Right lobe of liver (tissue), 6 donors: ENCODE measurements around the gene DCUN1D3. TPM values are rescaled to one million over a fixed set of nuclear protein-coding genes. Genes with fewer than 3 reads are reported as not detected.

ENCODE experiments used
- ATAC-seq, 4 donors: fragments of 200-7000 bp; cut with Tn5 transposase; one replicate each; pipeline ENCODE4 v1.9.1; 2020; ENCODE audit warnings: mild to moderate bottlenecking in 4 of 4, moderate library complexity in 4 of 4
- DNase-seq, 3 donors: peaks; one replicate each; pipeline ENCODE4 v3.0.0-alpha.2; 2020
- H3K27ac ChIP-seq, 3 donors: fragments of 200-600 bp; one replicate each; pipeline ENCODE4 v1.8.0; 2022
- H3K27me3 ChIP-seq, 2 donors: fragments of 200-600 bp; one replicate each; pipeline ENCODE4 v1.8.0; 2022
- H3K36me3 ChIP-seq, 4 donors: fragments of 200-600 bp; sonication (generic) in 1 of 4; one replicate each; pipeline versions ENCODE4 v1.5.1 to v1.8.0; 2017 to 2022; ENCODE audit warnings: control low read depth in 1 of 4
- H3K4me1 ChIP-seq, 4 donors: fragments of 200-600 bp; sonication (generic) in 1 of 4; one replicate each; pipeline versions ENCODE4 v1.5.1 to v1.8.0; 2017 to 2022; ENCODE audit warnings: control low read depth in 1 of 4
- H3K4me3 ChIP-seq, 3 donors: fragments of 200-600 bp; one replicate each; pipeline ENCODE4 v1.8.0; 2022
- H3K9me3 ChIP-seq, 4 donors: fragments of 200-600 bp; sonication (generic) in 1 of 4; one replicate each; pipeline versions ENCODE4 v1.5.1 to v1.8.0; 2017 to 2022; ENCODE audit warnings: control low read depth in 1 of 4
- POLR2A ChIP-seq: fragments of 450-650 bp; IDR thresholded peaks from one replicate; pipeline ENCODE4 v1.6.1; 2017; ENCODE audit warnings: antibody characterized with exemption, mild to moderate bottlenecking
- whole genome bisulfite sequencing: methylation state at CpG from one replicate; pipeline ENCODE4 v1.1.6; 2018; ENCODE audit warnings: low coverage, low lambda C conversion rate; ENCODE audit not compliant: insufficient coverage; ENCODE audit errors: missing lambda C conversion rate; 5-methylcytosine and 5-hydroxymethylcytosine counted together
- intact Hi-C, 2 donors: fragments of 100-400 bp; cut with DNase I; formaldehyde crosslinking; loops; one replicate each; pipeline versions ENCODE4 v1.11.2 to v1.14.1; 2022
- total RNA-seq, 6 experiments: library from RNA; depleted of rRNA in 2 of 6; stranded (reverse); fragments of >200 nt in 2 of 6; fragmentation: NEBNext Ultra II Directional in 3 of 6; extraction: Animal tissue kit (Norgen Biotek cat#: 25700) in 3 of 6; gene quantifications; one replicate each; pipeline versions ENCODE4 v1.1.0 to v1.2.4, GENCODE V29; 2016 to 2023
- TF ChIP-seq, protein P1 (sequence below), 4 donors: fragments of 200-600 bp in 3 of 4; fragments of 450-650 bp in 1 of 4; IDR thresholded peaks; one replicate each; pipeline versions ENCODE4 v1.5.1 to v1.8.0; 2016 to 2022; ENCODE audit warnings: antibody characterized with exemption in 4 of 4, mild to moderate bottlenecking in 2 of 4
- donor health status: DM: no; HTN: yes; CAD: no.
- donor health status: DM: no; HTN: no; CAD: no.
- donor health status: DM: no; HTN: no; CAD: no.
- donor health status: DM: no; HTN: yes; CAD: no.
- donor health status: DM: no; HTN: yes; CAD: no.

Gene DCUN1D3
- total RNA-seq, 6 experiments from 2014 or later = 10.3 to 15.1 (median 13.8) TPM

DNA sequence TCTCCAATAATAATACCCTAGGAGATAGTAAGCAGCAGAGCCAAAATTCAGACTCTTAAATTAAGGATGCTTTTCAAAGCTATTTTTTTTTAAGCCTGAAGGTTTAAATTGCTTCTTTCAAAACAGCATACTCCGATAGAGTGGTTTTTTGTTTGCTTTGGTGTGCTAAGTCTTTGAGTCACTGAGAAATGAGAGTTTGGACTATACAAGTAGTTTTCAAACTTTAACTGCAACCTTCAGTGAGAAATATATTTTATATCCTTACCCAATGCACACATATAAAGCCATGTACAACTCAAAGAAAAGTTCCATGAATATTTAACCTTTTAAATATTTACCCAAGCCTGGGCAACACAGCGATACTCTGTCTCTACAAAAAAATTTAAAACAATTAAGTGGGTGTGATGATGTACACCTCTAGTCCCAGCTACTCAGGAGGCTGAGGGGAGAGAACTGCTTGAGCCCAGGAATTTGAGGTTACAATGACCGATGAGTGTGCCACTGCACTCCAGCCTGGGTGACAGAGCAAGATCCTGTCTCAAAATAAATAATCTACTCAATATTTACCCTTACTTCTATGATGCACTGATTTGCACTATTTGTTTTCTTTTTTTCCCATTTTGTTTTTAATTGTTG, 19.2 kb downstream of the DCUN1D3 start:
- no peaks in the 10 kb centered on the region for H3K27me3 ChIP-seq
- DNase-seq (no peak), ATAC-seq (peak; percentile 9 to 33 (median 18))
- peak overlapping the region; percentile 24 to 79 (median 74) for H3K27ac ChIP-seq
- H3K4me1 ChIP-seq = peaks cover 0 to 74% (median 27%) of the 10 kb centered on the region in 4 donors
- no peaks in the 10 kb centered on the region for H3K36me3 ChIP-seq
- no peak overlapping the region for H3K4me3 ChIP-seq
- TF ChIP-seq, protein P1, sequence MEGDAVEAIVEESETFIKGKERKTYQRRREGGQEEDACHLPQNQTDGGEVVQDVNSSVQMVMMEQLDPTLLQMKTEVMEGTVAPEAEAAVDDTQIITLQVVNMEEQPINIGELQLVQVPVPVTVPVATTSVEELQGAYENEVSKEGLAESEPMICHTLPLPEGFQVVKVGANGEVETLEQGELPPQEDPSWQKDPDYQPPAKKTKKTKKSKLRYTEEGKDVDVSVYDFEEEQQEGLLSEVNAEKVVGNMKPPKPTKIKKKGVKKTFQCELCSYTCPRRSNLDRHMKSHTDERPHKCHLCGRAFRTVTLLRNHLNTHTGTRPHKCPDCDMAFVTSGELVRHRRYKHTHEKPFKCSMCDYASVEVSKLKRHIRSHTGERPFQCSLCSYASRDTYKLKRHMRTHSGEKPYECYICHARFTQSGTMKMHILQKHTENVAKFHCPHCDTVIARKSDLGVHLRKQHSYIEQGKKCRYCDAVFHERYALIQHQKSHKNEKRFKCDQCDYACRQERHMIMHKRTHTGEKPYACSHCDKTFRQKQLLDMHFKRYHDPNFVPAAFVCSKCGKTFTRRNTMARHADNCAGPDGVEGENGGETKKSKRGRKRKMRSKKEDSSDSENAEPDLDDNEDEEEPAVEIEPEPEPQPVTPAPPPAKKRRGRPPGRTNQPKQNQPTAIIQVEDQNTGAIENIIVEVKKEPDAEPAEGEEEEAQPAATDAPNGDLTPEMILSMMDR (IDR thresholded peaks at IDR 0.05) = no peak
- TF ChIP-seq POLR2A = no peak
- no peaks in the 10 kb centered on the region for H3K9me3 ChIP-seq
- intact Hi-C loops = no loop called here
- WGBS = 35% methylated on average over 3 of the region's 3 CpGs

DNA sequence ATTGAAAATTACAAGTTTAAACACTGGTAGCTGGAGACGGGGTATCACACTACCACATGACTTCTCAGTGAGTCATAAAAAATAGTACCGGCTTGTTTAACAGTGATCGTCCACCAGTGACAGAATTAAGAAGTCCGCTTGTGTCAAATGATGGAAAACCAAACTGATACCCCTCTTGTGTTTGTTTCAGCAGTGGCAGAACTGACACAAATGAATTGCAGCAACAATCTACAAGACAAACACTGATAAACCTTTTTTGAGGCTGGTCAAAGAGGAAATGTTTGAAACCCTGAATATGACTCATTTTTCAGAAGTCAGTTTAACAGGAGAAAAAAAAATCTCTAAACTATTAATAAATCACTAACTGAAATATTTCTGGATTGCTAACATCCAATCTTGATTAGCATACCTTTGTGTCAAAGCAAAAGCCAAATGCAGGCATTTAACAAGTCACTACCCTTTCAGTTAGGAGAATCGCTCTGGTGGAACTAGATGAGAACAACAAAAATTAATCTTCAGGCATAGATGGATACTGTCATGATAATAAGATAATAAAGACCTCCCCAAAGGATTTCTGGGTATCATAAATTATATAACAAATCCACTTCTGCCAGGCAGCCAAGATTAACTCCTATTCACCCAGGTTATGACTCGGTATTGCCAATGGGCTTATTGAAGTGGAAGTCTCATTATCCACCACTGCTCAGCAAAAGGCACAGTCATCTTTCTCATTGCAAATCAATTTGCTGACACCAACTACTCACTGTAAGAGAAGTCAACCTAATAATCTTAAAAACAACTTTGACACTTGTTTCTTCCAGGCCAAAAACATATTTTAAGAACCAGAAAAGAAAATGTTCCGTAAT, 20.8 kb downstream of the DCUN1D3 start:
- H3K36me3 ChIP-seq = no peaks in the 10 kb centered on the region
- no peaks in the 10 kb centered on the region for H3K9me3 ChIP-seq
- ATAC-seq (peak in 2 of 4 donors; percentile 5 to 44), DNase-seq (no peak)
- intact Hi-C loops = no loop called here
- WGBS = 29% methylated on average over 7 of the region's 7 CpGs
- peaks cover 0 to 63% (median 22%) of the 10 kb centered on the region in 4 donors for H3K4me1 ChIP-seq
- no peak overlapping the region for H3K4me3 ChIP-seq
- TF ChIP-seq, protein P1 (IDR thresholded peaks at IDR 0.05) = no peak
- TF ChIP-seq POLR2A = no peak
- peak overlapping the region in 2 of 3 donors; percentile 56 for H3K27ac ChIP-seq
- no peaks in the 10 kb centered on the region for H3K27me3 ChIP-seq

DNA sequence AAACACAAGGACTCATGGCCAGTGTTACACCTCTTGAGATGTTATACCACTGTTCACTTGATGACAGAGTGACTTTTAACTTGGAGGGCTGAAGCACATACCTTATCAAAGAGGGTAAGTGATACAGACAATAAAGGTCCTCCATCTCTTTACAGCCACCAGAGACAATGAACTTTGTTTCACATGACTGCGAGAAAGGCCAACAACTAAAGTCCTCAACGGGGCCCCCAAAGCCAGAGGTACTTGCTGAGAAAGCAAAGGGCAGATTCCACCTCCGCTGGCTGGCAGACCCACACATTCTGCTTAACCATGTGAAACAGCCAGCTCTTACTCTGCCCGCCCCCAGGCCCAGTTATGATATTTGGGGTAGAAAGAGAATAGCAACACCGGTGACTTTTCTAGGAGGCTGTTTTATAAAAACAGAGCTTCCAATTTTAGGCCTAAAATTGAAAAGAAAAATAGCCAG, 21.4 kb downstream of the DCUN1D3 start:
- H3K27ac ChIP-seq = peak overlapping the region in 2 of 3 donors; percentile 56
- H3K36me3 ChIP-seq = no peaks in the 10 kb centered on the region
- H3K27me3 ChIP-seq = no peaks in the 10 kb centered on the region
- TF ChIP-seq POLR2A = no peak
- TF ChIP-seq, protein P1 (IDR thresholded peaks at IDR 0.05) = no peak
- no peaks in the 10 kb centered on the region for H3K9me3 ChIP-seq
- peaks cover 0 to 69% (median 23%) of the 10 kb centered on the region in 4 donors for H3K4me1 ChIP-seq
- intact Hi-C loops = no loop called here
- H3K4me3 ChIP-seq = no peak overlapping the region
- WGBS = 16% methylated on average over 5 of the region's 5 CpGs
- DNase-seq (peak; percentile 28 to 85 (median 73)), ATAC-seq (peak; percentile 17 to 61 (median 58))

DNA sequence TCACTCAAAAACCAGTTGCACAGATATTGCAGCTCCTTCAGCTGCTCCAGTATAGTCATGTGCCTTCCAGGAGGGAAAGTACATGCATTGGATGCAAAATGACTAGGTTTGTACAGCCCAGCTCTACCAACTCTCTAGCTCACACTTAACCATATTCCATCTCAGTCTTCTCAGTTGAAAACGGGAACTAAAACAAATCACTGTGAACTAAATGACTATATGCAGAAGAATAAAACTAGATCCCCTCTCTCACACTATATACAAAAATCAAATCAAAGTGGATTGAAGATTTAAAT, 24.9 kb downstream of the DCUN1D3 start:
- no peaks in the 10 kb centered on the region for H3K9me3 ChIP-seq

More for the DNA sequence above, 24.9 kb downstream of the DCUN1D3 start:
- Histone ChIP-seq H3K4me3 (no peak overlapping the region), H3K36me3 (no peaks in the 10 kb centered on the region), H3K27ac (no peak overlapping the region), H3K4me1 (peaks cover 0 to 66% (median 21%) of the 10 kb centered on the region in 4 donors), H3K27me3 (no peaks in the 10 kb centered on the region)
- WGBS = 72% methylated on average over 1 of the region's 1 CpG
- ATAC-seq (no peak), DNase-seq (no peak)
- TF ChIP-seq, protein P1 (IDR thresholded peaks at IDR 0.05) = no peak
- TF ChIP-seq POLR2A = no peak
- intact Hi-C loops = no loop called here
